ENCODE measurements around the gene ALDH18A1.

ALDH18A1 gene

DNA sequence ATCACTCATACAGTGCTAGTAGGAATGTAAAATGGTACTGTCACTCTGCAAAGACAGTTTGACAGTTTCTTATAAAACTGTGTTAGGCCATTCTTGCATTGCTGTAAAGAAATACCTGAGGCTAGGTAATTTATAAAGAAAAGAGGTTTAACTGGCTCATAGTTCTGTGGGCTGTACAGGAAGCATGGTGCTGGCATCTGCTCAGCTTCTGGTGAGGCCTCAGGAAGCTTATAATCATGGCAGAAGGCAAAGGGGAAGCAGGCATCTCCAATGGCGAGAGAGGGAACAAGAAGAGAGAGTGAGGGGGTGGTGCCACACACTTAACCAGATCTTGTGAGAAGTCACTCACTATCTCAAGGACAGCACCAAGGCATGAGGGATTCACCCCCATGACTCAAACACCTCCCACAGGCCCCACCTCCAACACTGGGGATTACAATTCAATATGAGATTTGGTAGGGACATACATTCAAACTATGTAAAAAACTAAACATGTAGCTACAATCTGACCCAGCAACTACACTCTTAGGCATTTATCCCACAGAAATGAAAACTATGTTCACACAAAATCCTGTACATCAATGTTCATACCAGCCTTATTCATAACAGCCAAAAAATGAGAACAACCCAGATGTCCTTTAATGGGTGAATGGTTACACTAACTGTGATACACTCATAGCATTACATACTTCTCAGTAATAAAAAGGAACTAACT, 5.0 kb downstream of the ALDH18A1 start:
- Histone ChIP-seq H3K4me3 (ENCODE audit: low read length) (no peak overlapping the region), H3K9me3 (ENCODE audit: control insufficient read depth, insufficient read depth, low read length) (no peaks in the 10 kb centered on the region), H3K4me1 (ENCODE audit: control insufficient read depth, insufficient read depth, low read length) (no peaks in the 10 kb centered on the region), H3K36me3 (ENCODE audit: control insufficient read depth, insufficient read depth, low read length) (peaks cover 9% of the 10 kb centered on the region; the same call in 1 of the 2 replicates), H3K27me3 (ENCODE audit: control insufficient read depth, insufficient read depth, low read length) (no peaks in the 10 kb centered on the region), H3K27ac (ENCODE audit: low read length) (no peak overlapping the region)
- DNase-seq (ENCODE audit: low read depth, low spot score) = no peak
- no CpG with 5 or more reads among the region's 1 CpG for WGBS (ENCODE audit: insufficient coverage, insufficient read length)

DNA sequence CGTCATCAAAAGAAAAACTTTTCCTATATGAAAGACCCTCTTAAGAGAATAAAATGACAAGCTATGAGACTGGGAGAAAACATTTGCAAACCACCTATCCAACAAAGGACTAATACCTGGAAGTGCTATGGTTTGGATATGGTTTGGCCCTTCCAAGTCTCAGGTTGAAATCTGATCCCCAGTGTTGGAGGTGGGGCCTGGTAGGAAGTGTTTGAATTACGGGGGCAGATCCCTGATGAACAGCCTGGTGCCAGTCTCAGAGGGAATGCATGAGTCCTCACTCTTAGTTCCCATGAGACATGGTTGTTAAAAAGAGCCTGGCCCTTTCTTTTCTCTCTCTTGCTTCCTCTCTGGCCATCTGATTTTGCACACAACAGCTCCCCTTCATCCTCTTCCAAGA, 6.3 kb downstream of the ALDH18A1 start:
- no peak for DNase-seq (ENCODE audit: low read depth, low spot score)
- Histone ChIP-seq H3K27ac (ENCODE audit: low read length) (no peak overlapping the region), H3K4me1 (ENCODE audit: control insufficient read depth, insufficient read depth, low read length) (no peaks in the 10 kb centered on the region), H3K36me3 (ENCODE audit: control insufficient read depth, insufficient read depth, low read length) (peaks cover 9% of the 10 kb centered on the region; the same call in 1 of the 2 replicates), H3K4me3 (ENCODE audit: low read length) (no peak overlapping the region), H3K27me3 (ENCODE audit: control insufficient read depth, insufficient read depth, low read length) (no peaks in the 10 kb centered on the region), H3K9me3 (ENCODE audit: control insufficient read depth, insufficient read depth, low read length) (no peaks in the 10 kb centered on the region)
- WGBS (ENCODE audit: insufficient coverage, insufficient read length) = no CpG with 5 or more reads among the region's 2 CpGs

DNA sequence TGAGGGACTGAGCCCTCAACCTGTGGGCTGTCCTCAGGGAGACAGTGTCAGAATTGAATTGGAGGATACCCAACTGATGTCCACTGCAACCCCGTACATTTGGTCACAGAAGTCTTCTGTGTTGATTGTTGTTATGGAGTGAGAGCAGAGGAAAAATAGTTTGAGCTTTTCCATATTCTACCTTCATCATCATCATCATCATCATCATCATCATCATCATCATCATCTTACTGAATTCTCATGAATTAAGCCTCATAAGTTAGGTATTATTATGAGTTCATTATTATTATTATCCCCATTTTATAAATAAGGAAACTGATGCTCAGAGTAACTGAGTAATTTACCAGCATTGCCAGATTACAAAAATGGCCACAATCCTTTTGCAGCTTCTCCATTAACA, 8.4 kb downstream of the ALDH18A1 start:
- Histone ChIP-seq H3K4me1 (ENCODE audit: control insufficient read depth, insufficient read depth, low read length) (no peaks in the 10 kb centered on the region), H3K4me3 (ENCODE audit: low read length) (no peak overlapping the region), H3K27ac (ENCODE audit: low read length) (no peak overlapping the region), H3K36me3 (ENCODE audit: control insufficient read depth, insufficient read depth, low read length) (peaks cover 9% of the 10 kb centered on the region; the same call in 1 of the 2 replicates), H3K9me3 (ENCODE audit: control insufficient read depth, insufficient read depth, low read length) (no peaks in the 10 kb centered on the region), H3K27me3 (ENCODE audit: control insufficient read depth, insufficient read depth, low read length) (no peaks in the 10 kb centered on the region)
- no peak for DNase-seq (ENCODE audit: low read depth, low spot score)
- WGBS (ENCODE audit: insufficient coverage, insufficient read length) = no CpG with 5 or more reads among the region's 1 CpG

DNA sequence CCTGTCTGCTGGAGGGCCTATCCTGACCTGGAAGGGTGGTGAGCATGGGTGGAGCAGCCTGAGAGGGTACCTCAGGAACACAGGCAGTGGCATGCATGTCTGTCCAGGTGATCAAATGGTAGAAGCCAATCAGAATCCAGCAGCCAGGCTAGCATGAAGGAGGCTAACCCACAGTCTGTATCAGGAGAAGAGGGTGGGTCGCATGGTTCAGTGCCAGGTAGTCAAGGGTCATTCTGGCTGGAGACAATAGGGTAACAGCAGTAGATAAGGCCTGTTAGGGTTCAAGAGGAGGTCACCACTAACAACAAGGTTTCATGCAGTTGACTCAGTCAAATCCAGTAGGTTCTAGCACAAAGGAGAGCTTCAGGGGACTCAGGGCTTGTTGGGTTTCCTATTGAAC, 10.4 kb downstream of the ALDH18A1 start:
- Histone ChIP-seq H3K36me3 (ENCODE audit: control insufficient read depth, insufficient read depth, low read length) (peaks cover 7% of the 10 kb centered on the region), H3K27me3 (ENCODE audit: control insufficient read depth, insufficient read depth, low read length) (no peaks in the 10 kb centered on the region), H3K9me3 (ENCODE audit: control insufficient read depth, insufficient read depth, low read length) (no peaks in the 10 kb centered on the region), H3K4me3 (ENCODE audit: low read length) (no peak overlapping the region), H3K27ac (ENCODE audit: low read length) (no peak overlapping the region), H3K4me1 (ENCODE audit: control insufficient read depth, insufficient read depth, low read length) (no peaks in the 10 kb centered on the region)
- DNase-seq (ENCODE audit: low read depth, low spot score) = no peak
- WGBS (ENCODE audit: insufficient coverage, insufficient read length) = no CpG with 5 or more reads among the region's 1 CpG

DNA sequence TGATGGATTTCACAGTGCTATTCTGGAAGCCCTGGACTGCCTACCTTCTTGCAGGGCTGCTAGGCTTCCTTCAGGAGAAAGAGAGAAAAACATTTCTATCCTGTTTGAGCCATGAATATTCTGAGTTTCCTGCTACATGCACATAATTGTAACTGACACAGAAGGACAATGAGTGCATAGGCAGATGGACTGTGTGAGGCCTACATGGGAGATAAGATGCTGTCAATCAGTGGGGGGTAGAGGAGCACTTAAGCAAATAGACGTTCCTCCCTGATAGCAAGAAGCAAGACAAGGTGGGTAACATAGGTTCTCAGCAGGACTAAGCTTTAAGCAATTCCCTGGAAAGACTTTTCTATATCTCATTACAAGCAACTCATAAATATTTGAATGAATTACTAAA, 11.6 kb downstream of the ALDH18A1 start:
- Histone ChIP-seq H3K4me1 (ENCODE audit: control insufficient read depth, insufficient read depth, low read length) (no peaks in the 10 kb centered on the region), H3K27me3 (ENCODE audit: control insufficient read depth, insufficient read depth, low read length) (no peaks in the 10 kb centered on the region), H3K36me3 (ENCODE audit: control insufficient read depth, insufficient read depth, low read length) (peaks cover 11% of the 10 kb centered on the region), H3K4me3 (ENCODE audit: low read length) (no peak overlapping the region), H3K27ac (ENCODE audit: low read length) (no peak overlapping the region), H3K9me3 (ENCODE audit: control insufficient read depth, insufficient read depth, low read length) (no peaks in the 10 kb centered on the region)
- no CpG with 5 or more reads among the region's 1 CpG for WGBS (ENCODE audit: insufficient coverage, insufficient read length)
- DNase-seq (ENCODE audit: low read depth, low spot score) = no peak

DNA sequence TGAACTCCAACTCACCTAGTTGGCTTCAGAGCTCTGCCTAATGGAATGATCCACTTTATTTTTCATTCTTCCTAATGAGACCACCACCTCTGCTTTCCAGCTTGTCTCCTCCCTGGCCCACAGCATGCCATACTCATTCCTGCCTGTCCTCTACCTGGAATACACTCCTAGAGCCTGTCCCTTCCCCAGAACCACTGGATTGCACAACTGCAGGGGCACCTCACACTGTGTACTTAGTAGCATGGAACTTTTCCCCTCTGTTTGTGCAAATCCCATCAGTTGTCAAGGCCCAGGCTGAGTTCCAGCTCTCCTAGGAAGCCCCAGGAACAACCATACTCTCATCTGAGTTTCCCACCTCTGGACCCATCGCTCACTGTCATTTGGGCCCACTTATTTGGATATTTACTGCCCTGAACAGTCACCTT, 15.6 kb downstream of the ALDH18A1 start:
- no CpG with 5 or more reads among the region's 1 CpG for WGBS (ENCODE audit: insufficient coverage, insufficient read length)
- Histone ChIP-seq H3K4me3 (ENCODE audit: low read length) (no peak overlapping the region), H3K4me1 (ENCODE audit: control insufficient read depth, insufficient read depth, low read length) (no peaks in the 10 kb centered on the region), H3K27me3 (ENCODE audit: control insufficient read depth, insufficient read depth, low read length) (no peaks in the 10 kb centered on the region), H3K9me3 (ENCODE audit: control insufficient read depth, insufficient read depth, low read length) (no peaks in the 10 kb centered on the region), H3K36me3 (ENCODE audit: control insufficient read depth, insufficient read depth, low read length) (peaks cover 15% of the 10 kb centered on the region), H3K27ac (ENCODE audit: low read length) (no peak overlapping the region)
- DNase-seq (ENCODE audit: low read depth, low spot score) = no peak

DNA sequence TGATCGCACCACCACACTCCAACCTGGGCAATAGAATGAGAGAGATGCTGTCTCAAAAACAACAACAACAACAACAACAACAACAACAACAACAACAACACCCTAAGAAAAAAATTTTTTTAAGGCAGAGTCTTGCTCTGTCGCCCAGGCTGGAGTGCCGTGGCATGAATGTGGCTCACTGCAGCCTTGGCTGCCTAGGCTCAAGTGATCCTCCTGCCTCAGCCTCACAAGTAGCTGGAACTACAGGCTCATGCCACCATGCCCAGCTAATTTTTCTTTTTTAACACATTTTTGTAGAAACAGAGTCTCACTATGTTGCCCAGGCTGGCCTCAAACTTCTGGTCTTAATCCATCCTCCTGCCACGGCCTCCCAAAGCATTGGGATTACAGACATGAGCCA, 18.6 kb downstream of the ALDH18A1 start:
- Histone ChIP-seq H3K27me3 (ENCODE audit: control insufficient read depth, insufficient read depth, low read length) (no peaks in the 10 kb centered on the region), H3K4me3 (ENCODE audit: low read length) (no peak overlapping the region), H3K36me3 (ENCODE audit: control insufficient read depth, insufficient read depth, low read length) (peaks cover 18% of the 10 kb centered on the region), H3K9me3 (ENCODE audit: control insufficient read depth, insufficient read depth, low read length) (no peaks in the 10 kb centered on the region), H3K4me1 (ENCODE audit: control insufficient read depth, insufficient read depth, low read length) (no peaks in the 10 kb centered on the region), H3K27ac (ENCODE audit: low read length) (no peak overlapping the region)
- WGBS (ENCODE audit: insufficient coverage, insufficient read length) = no CpG with 5 or more reads among the region's 4 CpGs
- no peak for DNase-seq (ENCODE audit: low read depth, low spot score)

DNA sequence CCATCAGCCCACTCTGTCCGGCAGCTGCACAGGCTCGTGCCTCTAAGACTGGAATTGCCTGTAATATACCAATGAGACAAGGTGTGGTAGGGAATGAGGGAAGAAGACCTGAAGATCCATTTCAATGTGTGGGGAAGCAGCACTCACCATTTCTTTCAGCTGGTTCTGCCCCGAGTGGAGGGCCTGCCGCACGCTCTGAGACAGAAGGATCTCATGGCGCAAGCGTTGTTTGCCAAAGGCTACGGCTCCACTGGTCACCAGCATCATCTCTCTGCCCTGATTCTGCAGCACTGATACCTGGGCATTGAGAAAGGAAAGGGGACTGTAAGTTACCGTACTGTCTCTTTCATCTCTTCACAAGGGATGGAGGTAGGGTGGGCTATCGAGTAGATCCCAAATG, 19.4 kb downstream of the ALDH18A1 start:
- H3K27ac ChIP-seq (ENCODE audit: low read length) = no peak overlapping the region
- no CpG with 5 or more reads among the region's 10 CpGs for WGBS (ENCODE audit: insufficient coverage, insufficient read length)
- H3K27me3 ChIP-seq (ENCODE audit: control insufficient read depth, insufficient read depth, low read length) = no peaks in the 10 kb centered on the region
- peaks cover 13% of the 10 kb centered on the region; the same call in 1 of the 2 replicates for H3K36me3 ChIP-seq (ENCODE audit: control insufficient read depth, insufficient read depth, low read length)
- no peaks in the 10 kb centered on the region for H3K4me1 ChIP-seq (ENCODE audit: control insufficient read depth, insufficient read depth, low read length)
- H3K9me3 ChIP-seq (ENCODE audit: control insufficient read depth, insufficient read depth, low read length) = no peaks in the 10 kb centered on the region
- H3K4me3 ChIP-seq (ENCODE audit: low read length) = no peak overlapping the region
- DNase-seq (ENCODE audit: low read depth, low spot score) = no peak

DNA sequence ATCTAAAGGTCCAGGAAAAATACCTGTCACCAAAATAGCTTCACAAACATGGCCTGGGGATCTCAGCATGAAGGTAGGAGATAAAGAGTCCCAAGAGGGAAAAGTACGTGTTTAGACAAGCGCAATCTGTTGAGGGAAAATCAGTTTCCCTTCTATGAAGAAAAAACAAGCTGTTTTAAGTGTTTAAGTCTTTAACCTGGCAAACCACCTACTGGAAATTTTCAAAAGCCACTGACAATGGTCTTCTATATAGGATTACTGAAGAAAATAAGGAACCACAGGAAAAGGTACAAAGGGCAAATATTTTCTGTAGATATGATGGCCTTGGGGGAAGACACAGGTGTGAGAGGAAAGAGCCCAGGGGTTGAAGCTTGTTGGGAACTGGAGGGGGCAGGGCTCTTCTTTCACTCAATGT, 21.2 kb downstream of the ALDH18A1 start:
- peaks cover 9% of the 10 kb centered on the region; the same call in 1 of the 2 replicates for H3K36me3 ChIP-seq (ENCODE audit: control insufficient read depth, insufficient read depth, low read length)
- no peaks in the 10 kb centered on the region for H3K27me3 ChIP-seq (ENCODE audit: control insufficient read depth, insufficient read depth, low read length)
- H3K4me1 ChIP-seq (ENCODE audit: control insufficient read depth, insufficient read depth, low read length) = no peaks in the 10 kb centered on the region
- WGBS (ENCODE audit: insufficient coverage, insufficient read length) = no CpG with 5 or more reads among the region's 2 CpGs
- no peak overlapping the region for H3K27ac ChIP-seq (ENCODE audit: low read length)
- H3K9me3 ChIP-seq (ENCODE audit: control insufficient read depth, insufficient read depth, low read length) = no peaks in the 10 kb centered on the region
- H3K4me3 ChIP-seq (ENCODE audit: low read length) = no peak overlapping the region
- DNase-seq (ENCODE audit: low read depth, low spot score) = no peak

DNA sequence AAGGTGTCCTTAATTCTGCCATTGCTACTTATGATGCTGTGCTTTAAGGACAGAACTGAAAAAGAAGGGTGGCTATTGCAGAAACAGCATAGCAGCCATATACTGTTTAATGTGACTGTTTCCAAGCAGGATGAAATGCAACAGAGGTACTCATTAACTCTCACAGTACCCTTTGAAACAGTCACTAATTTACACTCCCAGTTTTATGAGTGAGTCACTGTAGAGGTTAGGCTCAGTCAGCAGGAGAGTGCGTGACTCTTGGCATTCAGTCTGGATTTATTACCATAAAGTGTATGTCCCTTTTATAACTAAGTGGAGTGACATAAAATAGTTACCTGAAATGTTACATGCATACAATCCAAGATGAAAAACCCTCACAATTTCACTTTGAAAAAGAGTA, 27.7 kb downstream of the ALDH18A1 start:
- no peaks in the 10 kb centered on the region for H3K27me3 ChIP-seq (ENCODE audit: control insufficient read depth, insufficient read depth, low read length)

DNA sequence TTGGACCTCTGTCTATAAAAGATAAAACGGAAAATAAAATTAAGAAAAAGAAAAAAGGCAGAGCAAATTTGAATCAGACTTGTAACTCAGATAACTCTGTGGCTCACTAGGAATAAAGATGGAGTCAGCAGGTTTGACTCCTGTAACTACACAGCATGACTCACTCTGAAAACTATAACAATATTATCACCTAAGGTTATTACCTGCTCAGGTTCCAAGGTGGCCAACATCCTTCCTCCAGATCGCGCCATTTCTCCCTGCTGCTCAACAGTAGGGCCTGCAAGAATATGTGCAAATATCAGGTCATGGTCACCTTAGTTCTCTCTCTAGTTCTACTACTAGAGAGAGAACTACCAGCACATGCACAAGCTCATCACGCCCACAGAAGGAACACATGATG, 30.0 kb downstream of the ALDH18A1 start:
- no CpG with 5 or more reads among the region's 4 CpGs for WGBS (ENCODE audit: insufficient coverage, insufficient read length)

More for the DNA sequence above, 27.7 kb downstream of the ALDH18A1 start:
- H3K4me3 ChIP-seq (ENCODE audit: low read length) = no peak overlapping the region
- H3K27ac ChIP-seq (ENCODE audit: low read length) = no peak overlapping the region
- peaks cover 8% of the 10 kb centered on the region; the same call in 1 of the 2 replicates for H3K36me3 ChIP-seq (ENCODE audit: control insufficient read depth, insufficient read depth, low read length)
- WGBS (ENCODE audit: insufficient coverage, insufficient read length) = no CpG with 5 or more reads among the region's 1 CpG
- no peaks in the 10 kb centered on the region for H3K4me1 ChIP-seq (ENCODE audit: control insufficient read depth, insufficient read depth, low read length)
- no peak for DNase-seq (ENCODE audit: low read depth, low spot score)
- no peaks in the 10 kb centered on the region for H3K9me3 ChIP-seq (ENCODE audit: control insufficient read depth, insufficient read depth, low read length)

More for the DNA sequence above, 30.0 kb downstream of the ALDH18A1 start:
- H3K27ac ChIP-seq (ENCODE audit: low read length) = no peak overlapping the region
- peaks cover 5% of the 10 kb centered on the region; the same call in 1 of the 2 replicates for H3K36me3 ChIP-seq (ENCODE audit: control insufficient read depth, insufficient read depth, low read length)
- no peaks in the 10 kb centered on the region for H3K27me3 ChIP-seq (ENCODE audit: control insufficient read depth, insufficient read depth, low read length)
- no peak overlapping the region for H3K4me3 ChIP-seq (ENCODE audit: low read length)
- no peaks in the 10 kb centered on the region for H3K9me3 ChIP-seq (ENCODE audit: control insufficient read depth, insufficient read depth, low read length)
- H3K4me1 ChIP-seq (ENCODE audit: control insufficient read depth, insufficient read depth, low read length) = no peaks in the 10 kb centered on the region
- DNase-seq (ENCODE audit: low read depth, low spot score) = no peak

All from iPS DF 6.9 (cell line).